HG03175 (cell line): ENCODE measurements around the gene CARMIL1.

ENCODE experiments used
- ATAC-seq: cut with Tn5 transposase; IDR thresholded peaks from one replicate; pipeline ENCODE4 v1.9.1; 2021; ENCODE audit warnings: mild to moderate bottlenecking, moderate library complexity; ENCODE audit not compliant: unreplicated experiment

Gene CARMIL1

DNA sequence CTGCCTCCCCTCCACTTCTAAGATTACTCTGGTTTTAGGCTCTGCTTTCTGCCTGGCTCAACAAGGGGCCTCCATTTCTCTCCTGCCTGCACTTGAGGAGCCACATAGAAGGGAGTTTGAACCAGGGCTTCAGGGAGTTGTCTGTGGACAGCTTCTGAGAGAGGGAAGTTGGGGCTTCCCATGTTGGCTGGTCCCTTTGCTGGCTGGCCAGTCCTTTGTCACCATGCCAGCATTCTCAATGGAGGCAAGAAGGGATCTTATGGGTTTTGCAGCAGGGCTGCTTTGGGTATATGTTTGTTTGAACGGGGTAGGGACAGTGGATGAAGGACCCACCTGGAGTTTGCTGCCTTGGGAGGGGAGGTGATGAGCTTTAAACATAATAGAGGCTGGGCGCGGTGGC, 124.9 kb downstream of the CARMIL1 start:
- no peak for ATAC-seq

DNA sequence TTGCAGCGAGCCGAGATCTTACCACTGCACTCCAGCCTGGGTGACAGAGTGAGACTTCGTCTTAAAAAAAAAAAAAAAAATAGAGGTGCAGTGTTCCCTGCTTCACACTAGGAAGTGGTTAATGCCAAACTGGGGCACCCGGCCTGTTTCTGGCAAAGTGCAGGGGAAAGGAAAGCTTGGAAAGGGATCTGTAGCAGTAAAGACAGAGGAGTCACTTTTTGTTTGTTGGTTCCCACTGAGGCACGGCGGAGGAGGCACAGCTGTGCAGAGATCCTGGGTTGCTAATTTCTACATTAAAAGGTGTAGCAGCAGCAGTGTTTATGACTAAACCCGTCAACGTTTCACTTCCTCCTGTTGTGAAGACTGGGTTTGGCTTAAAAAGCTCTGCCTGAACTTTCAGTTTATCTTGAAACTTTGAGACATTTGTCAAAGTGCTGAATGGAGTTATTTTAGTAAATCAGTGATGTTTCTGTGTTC, 125.6 kb downstream of the CARMIL1 start:
- ATAC-seq: peak; percentile 95

DNA sequence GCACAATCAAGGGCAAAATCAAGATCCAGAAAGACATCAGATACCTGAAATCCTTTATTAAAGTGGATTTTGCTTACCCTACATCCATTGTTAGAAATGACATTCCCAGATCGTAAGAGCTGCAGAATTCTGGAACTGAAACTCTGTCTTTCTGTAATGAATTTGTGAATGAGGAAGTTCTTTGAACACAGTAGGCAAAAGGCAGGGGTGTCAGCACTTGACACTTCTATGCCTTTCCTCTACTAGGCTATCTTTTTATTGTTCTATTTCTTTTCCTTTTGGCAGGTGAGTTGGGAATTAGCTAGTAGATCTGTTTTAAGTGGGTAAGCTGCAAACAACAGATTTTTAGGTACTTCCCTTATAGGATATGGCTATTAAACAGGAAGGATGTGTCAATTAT, 126.3 kb downstream of the CARMIL1 start:
- ATAC-seq: peak; percentile 28

DNA sequence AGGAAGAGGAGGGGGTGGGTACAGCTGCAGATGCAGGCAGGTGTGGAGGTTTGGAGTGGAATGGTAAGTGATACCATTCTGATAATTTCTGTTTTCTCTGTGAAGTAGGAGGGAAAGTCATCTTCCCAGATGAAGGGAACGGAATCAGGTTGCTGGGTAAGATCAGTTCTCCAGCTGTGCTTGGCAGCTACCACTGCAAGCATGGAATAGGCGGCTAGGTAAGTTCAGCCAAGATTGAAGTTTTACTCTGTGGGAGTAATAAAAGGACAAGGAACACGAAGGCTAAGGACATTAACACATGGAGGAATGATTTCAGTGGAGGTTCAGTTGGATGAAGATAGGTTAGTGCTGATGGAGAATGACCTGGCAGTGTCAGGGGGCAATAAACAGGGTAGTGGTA, 128.3 kb downstream of the CARMIL1 start:
- no peak for ATAC-seq

DNA sequence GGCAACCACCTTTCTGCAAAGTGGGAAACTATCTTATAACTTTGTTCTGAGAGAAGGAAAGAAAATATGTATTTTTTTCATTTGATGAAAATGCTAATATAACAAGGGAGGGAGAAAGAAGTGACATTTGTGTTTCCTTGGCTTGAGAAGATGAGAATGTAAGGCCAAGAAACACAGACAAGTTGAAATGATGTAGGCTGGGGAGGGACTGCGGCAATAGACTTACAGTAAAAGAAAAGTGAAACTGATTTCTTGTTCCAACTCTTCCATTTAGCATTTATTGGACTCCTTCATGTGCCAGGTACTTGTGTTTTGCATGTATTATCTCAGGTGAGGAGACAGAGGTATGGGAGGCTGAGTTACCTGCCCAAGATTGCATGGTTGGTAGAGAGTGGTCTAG, 130.9 kb downstream of the CARMIL1 start:
- no peak for ATAC-seq

DNA sequence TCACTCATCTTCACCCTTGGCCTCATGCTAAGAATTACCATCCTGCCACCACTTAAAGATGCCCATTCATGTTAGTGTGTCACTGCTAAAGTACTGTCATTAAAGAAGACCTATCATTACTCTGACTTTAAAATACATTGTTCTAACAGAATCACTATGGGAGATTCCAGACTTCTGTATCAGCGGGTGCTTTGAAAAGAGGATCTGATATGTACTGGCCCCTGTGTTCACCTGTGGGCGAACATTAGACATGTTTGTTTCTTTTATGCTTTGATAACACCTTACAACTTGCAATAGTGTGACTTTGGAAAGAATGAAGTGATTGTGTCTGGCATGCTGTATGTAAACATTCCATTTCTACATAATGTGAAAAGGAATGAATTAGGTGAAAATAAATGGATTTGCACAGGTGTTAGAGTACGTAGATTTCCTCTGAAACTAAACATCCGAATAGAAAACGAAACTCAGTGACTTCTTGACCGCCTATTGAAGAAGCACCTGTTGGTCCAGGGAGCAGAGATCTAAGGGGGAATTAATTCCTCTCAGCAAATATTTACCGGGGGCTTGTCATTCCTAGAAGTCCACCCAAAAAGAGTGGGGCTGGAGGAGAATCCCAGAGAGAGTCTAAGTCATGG, 132.3 kb downstream of the CARMIL1 start:
- ATAC-seq: no peak

DNA sequence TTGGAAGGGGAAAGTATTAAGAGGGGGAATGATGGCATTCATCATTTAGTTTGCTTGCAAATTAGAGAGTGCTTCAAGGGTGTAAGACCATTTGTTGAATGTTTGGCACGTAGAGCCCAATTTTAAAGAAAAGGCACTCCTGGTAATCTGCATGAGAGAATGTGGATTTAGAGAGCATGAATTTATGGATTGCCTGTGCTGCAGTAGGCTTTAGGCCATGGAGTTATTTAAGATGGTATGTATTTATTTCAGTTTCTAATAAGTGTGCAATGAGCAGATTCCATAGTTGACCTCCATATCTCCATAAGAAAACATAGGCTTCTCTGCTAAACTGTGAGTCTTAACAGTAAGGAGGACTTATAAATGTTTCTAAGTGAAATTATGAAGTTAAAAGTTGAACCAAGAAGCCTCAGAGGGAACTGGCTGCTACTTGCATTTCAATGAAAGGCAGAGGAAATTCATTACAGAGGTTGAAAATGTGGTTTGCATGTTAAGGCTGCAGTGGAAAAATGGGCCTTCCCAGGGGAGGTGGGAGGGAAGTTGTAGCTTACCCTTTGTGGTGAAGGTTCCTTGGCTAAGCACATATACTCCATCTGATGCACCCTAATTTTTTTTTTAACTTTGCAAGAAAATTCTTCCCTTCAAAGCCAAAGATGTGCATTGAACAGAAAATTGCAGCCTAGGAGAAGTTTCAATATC, 134.2 kb downstream of the CARMIL1 start:
- ATAC-seq: no peak

DNA sequence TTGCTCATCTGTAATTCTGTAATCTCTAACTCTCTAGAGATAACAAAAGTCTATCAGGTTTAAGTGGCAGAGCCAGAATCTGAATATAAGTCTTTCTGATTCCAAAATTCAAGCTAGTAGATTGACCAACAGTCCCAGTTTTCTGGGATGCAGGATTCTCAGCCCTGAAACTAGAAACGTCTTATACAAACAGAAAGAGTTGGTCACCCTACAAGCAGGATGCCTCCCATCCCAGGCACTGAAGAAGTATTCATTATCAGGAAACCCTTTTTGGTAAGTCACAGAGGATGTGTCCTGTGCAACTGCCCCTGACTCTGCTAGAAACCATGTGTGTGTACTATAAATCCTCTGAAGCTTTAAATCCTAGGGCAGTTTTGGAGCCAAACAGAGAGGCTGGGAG, 135.0 kb downstream of the CARMIL1 start:
- no peak for ATAC-seq

DNA sequence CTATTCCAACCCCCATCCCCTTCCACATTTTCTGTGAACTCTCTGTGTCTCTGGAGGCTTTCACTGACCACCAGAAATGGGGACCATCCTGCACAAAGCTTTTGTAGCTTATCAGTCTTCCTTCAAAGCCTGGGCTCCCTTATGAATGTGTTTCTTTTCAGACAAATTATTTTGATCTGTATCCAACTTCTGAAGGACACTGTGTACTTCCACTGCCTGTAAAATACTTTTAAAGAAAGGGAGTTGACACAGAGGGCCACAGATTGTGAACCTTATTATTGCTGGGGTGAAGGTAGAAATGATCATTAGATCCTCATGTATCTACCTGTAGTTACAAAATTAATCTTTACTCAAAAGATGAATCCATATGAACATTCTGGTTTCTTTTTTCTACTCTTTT, 135.6 kb downstream of the CARMIL1 start:
- ATAC-seq: no peak

DNA sequence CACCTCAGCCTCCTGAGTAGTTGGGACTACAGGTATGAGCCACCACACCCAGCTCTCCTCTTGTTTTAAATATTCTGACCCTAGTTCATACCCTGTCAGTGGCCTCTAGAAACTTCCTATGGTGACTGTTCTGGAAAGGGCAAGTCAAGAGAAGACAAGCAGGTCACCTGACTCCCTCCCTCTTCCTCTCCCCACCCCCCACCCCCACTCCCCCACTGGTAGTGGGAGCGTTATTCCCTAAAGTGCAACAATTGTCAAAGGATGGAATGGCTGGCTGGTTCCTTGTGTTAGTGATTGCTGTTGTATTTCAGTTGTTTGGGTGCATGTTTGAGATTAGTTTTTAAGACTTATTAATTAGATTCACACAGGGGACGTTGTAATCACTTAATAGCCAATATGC, 136.1 kb downstream of the CARMIL1 start:
- ATAC-seq: no peak

DNA sequence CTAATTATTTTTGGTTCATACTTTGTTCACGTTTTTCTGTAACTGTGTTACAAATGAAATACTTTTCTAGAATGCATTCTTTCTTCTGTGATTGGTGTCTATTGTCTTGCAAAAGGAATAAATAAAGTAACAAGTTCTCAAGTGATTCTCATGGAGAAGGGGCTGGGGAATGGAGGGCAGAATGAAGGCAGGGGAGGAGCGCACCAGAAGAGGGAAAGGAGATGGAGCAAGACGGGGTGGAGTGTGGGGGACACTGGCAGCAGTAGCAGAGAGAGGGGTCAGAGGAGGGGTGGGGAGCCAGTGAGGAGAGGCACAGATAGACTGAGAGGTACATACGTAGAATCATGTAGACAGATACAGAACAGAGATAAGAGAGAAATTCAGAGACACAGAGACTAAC, 136.5 kb downstream of the CARMIL1 start:
- ATAC-seq: no peak

DNA sequence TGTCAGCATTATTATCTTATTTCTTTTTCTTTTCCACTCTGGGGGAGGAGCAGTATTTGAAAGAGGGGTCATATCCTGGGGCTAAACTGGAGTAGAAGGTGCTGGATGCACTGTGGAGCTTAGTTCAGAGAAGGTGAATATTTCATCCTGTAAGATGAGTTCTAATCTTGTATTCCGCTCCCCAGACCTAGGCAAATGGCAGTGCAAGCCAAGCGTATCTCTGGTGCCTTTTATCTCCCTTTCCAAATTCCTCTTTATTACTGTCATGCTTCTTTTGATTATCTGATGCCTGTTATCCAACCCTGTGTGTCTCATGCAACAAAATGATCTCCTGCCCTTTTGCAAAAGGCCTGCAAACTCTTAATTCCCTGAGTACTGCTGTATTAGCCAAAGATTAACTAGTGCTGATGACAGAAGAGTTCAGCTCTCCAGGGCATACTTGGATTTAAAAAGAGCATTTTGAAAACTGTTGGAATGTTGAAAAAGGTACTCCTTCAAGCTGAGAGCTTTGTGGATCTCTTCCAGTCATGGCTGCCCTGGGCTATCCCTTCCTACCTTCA, 138.0 kb downstream of the CARMIL1 start:
- no peak for ATAC-seq

DNA sequence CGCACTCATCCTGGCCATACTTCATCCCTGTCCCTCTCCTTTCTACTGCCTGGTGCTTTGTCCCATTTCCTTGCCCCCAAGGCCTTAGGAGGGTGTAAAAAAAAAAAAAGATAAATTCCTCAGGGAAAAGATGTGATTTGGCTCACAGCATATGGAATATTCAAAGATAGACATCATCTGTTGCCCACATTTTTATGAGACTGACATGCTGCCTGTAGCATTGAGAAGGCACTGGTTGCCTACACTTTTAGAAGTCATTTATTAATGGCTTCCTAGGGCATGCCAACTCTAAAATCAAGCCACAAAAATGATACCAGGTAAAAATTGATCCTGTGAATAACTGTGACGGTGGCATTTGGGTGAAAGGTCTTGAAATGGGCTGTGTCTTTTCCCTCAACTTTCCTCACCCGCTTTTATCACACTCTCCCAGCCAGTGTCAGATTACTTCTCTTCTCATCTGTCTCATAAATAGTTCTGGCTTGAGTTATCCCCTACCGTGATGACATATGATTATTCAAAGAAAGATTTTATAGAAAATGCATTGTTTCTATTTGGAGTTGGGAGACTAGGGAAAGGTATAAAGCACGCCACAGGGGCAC, 139.4 kb downstream of the CARMIL1 start:
- ATAC-seq: no peak

DNA sequence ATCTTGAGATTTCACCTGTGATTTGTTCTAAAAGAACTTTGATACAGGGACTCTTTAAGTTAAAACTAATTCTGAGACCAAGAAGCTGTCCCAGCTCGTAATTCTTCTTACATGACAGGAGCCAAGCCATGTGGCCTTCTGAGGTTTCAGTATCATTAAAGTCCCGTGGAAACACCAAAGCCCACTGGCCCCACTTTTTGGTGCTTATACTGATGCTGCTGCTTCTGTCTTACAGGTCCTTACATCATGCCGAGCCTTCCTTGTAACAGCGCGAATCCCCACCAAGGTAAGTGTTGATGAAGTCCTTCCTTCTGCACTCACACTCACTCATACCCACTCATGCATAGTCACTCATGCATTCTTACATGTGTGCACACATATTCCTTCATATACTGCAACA, 140.7 kb downstream of the CARMIL1 start:
- no peak for ATAC-seq

DNA sequence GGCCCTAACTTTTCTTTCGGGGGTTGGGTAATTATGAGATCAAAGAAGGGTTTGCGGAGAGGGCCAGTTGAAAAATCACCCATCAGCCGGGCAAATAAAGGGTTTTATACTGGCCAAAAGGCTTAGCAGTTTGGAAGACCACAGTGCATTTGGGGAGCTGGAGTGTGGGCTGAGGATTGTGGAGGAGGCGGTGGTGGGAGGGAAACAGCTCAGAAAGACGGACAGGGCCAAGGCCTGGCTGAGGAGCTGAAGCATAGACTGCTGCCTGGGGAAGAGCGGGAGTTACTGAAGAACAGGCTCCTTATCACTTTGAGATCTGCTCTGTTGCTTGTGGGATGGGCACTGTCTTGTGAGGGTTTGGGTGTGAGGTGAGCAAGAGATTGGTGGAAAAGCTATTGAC, 144.2 kb downstream of the CARMIL1 start:
- ATAC-seq: no peak

DNA sequence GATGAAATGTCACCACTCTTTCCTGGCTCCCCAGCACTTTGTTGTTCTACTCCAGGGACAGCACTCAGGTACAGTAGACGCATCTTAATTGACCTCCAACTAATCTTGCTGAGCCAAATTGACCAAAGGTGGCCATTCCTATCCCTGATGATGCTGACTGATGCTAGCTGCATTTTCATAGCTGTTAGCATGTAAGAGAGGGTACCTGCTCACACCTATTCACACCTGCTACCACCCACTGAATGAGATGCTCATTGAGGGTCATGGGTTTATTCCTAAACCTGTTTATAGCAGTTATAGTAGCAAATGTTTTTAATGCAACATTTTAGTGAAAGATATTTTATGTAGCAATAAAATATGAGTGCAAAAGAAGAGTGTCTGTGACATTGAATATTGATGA, 145.1 kb downstream of the CARMIL1 start:
- no peak for ATAC-seq

DNA sequence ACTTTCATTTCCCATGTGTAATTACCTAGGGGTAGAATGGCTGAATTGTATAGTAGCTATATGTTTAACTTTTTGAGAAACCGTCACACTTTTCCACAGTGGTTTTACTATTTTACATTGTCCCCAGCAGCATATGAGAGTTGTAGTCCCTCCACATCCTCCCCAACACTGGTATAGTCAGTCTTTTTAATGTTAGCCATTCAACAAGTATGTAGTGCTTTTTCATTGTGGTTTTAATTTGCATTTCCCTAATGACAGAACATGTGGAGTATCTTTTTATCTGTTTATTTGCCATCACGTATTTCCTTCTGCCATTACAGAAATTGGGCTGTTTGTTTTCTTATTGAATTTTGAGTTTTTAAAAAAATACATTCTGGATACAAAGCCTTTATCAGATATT, 148.4 kb downstream of the CARMIL1 start:
- ATAC-seq: no peak

DNA sequence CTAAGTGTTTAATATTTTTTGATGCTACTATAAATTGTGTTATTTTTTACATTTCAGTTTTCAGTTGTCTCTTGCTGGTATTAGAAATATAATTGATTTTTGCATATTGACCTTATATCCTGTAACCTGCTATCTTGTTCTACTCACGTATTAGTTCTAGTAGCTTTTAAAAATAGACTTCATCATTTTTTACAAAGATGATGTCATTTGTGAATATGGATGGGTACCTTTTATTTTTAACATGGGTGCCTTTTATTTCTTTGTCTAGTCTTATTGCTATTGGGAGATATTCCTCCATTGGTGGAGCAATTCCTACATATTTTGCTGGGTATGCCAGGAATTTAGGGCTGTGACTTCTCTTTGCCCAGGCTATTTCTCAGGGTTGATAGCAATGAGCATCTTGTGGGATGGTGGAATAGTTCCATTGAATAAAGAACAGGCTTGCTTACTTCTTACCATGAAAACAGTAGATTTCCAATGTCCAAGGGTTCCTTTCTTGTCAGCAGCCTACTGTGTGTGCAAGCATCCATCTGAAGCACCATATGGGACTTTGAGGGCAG, 149.7 kb downstream of the CARMIL1 start:
- ATAC-seq: no peak

DNA sequence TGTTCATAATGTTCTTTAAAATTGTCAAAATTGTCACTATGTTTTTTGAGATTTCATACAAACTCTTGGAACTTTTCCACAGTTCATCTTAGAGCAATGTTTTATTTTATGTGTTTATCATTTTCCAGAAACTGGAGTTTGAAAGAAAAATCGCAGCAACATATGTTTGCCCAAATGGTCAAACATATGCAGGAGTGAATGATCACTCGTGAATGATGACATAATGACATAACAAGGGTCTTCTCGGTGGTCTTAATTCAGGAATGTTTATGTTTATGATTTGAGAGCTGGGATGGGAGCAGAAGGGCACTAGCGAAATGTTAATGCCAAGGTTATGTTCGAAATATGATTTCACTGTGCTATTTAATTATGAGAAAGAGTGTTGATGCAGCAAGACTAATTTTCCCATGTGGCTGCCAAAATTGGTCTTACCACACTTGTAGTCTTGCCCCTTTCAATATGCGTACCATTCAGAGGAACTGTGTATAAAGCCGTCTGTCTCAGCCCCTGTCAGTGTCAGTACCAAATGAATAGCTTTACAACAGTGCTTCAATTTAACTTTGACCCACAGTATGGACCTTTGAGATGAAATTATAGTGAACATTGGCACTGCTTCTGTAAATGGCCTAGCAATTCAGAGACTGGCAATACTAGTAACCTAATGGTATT, 152.3 kb downstream of the CARMIL1 start:
- ATAC-seq: no peak

DNA sequence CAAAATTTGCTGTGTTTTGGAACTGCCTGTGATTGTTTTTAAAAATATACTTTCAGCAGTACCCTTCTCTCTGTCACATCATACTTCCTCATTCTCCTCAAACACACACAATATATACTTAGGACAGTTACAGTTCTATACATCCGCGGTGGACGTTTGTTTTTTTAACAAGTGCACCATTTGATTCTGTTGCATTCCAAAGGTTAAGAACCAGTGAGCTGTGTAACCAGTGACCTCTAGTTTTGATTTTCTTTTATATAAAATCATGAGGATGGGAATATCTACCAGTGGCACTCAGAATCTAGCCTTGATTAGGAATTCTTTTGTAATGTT, 152.8 kb downstream of the CARMIL1 start:
- ATAC-seq: no peak

DNA sequence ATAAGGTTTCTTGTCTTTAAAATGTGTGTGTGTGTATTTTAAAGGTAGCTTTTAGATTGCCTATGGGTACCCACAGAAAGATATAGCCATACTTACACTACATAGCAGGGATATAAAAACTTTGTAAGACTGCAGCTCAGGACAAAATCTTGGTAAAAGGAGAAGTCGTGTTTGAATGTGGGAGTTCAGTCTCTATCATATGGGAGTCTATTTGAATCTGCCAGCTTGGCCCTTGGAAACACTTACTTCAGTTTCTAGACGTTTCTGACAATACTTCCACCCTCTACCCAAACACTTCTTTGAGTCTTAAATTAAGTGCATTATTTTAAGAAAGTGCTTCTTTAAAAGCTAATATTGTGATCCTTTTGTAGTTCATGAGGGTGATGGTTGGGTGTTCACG, 155.7 kb downstream of the CARMIL1 start:
- no peak for ATAC-seq
